Muscle of back (tissue), 11 donors: ENCODE data around the gene MBNL1. TPM values are rescaled to one million over a fixed set of nuclear protein-coding genes. Genes with fewer than 3 reads are reported as not detected.
A peak's percentile ranks its signal among the peaks of the same experiment; 100 is the strongest.
"Not testable (repeated sequence)": the region's sequence is repeated elsewhere in the genome, so short reads cannot be mapped to it uniquely, and the experiment has no call there.

Source experiments
- DNase-seq, 3 donors: peaks; one replicate each; pipeline versions ENCODE4 v3.0.0 to v3.0.0-alpha.2; 2013
- polyA plus RNA-seq, 10 donors: library from polyadenylated mRNA; unstranded; fragments of 120-200 nt; gene quantifications; one replicate each; pipeline ENCODE4 v1.2.1, GENCODE V29; 2013; ENCODE audit not compliant: insufficient read length in 10 of 10

Gene MBNL1
- polyA plus RNA-seq, 10 donors: 48.1 to 68.9 (median 60.9) TPM

GRCh38 chr3:152317184-152317583, 48.5 kb downstream of the MBNL1 start:
- DNase-seq: no peak

- DNase-seq: peak in 1 of 3 donors; percentile 45
These were observed 49.2 kb downstream of the MBNL1 start for GRCh38 chr3:152317956-152318355.

GRCh38 chr3:152318512-152318911, 49.8 kb downstream of the MBNL1 start:
- no peak for DNase-seq

GRCh38 chr3:152319256-152319655, 50.5 kb downstream of the MBNL1 start:
- no peak for DNase-seq

- peak in 2 of 3 donors; percentile 27 to 58 for DNase-seq
These were observed 51.3 kb downstream of the MBNL1 start for GRCh38 chr3:152319831-152320617.

- no peak for DNase-seq
These were observed 52.6 kb downstream of the MBNL1 start for GRCh38 chr3:152321200-152321954.

GRCh38 chr3:152321955-152322377, 53.2 kb downstream of the MBNL1 start:
- no peak for DNase-seq

GRCh38 chr3:152322756-152323155, 54.0 kb downstream of the MBNL1 start:
- no peak for DNase-seq

GRCh38 chr3:152323834-152324233, 55.1 kb downstream of the MBNL1 start:
- no peak for DNase-seq

- no peak for DNase-seq
These were observed 56.4 kb downstream of the MBNL1 start for GRCh38 chr3:152325136-152325535.

- DNase-seq: no peak
These were observed 58.5 kb downstream of the MBNL1 start for GRCh38 chr3:152327203-152327602.

- DNase-seq: peak; percentile 22 to 64 (median 40)
These were observed 60.1 kb downstream of the MBNL1 start for GRCh38 chr3:152328841-152329240.

- no peak for DNase-seq
These were observed 61.8 kb downstream of the MBNL1 start for GRCh38 chr3:152330559-152330958.

- DNase-seq: peak in 1 of 3 donors; percentile 63
These were observed 62.4 kb downstream of the MBNL1 start for GRCh38 chr3:152331018-152331541.

GRCh38 chr3:152331998-152332397, 63.3 kb downstream of the MBNL1 start:
- no peak for DNase-seq

GRCh38 chr3:152333928-152334327, 65.2 kb downstream of the MBNL1 start:
- no peak for DNase-seq

GRCh38 chr3:152334761-152335160, 66.0 kb downstream of the MBNL1 start:
- no peak for DNase-seq

- DNase-seq: no peak
These were observed 66.5 kb downstream of the MBNL1 start for GRCh38 chr3:152335273-152335672.

GRCh38 chr3:152337337-152337736, 68.6 kb downstream of the MBNL1 start:
- not testable (repeated sequence) for DNase-seq

- DNase-seq: no peak
These were observed 69.5 kb downstream of the MBNL1 start for GRCh38 chr3:152338159-152338720.

GRCh38 chr3:152339881-152340505, 71.3 kb downstream of the MBNL1 start:
- DNase-seq: no peak

GRCh38 chr3:152345233-152345632, 76.5 kb downstream of the MBNL1 start:
- no peak for DNase-seq
